DND-41 (cell line): ENCODE data around the gene VPS33A.
A peak's percentile ranks its signal among the peaks of the same experiment; 100 is the strongest.

Experiments used
- ATAC-seq: fragments of 200-7000 bp; cut with Tn5 transposase; 3 replicates; pipeline ENCODE4 v1.9.1; 2021; ENCODE audit warnings: low read depth; ENCODE audit not compliant: insufficient read depth
- DNase-seq: peaks from one replicate; pipeline ENCODE4 v3.0.0-alpha.2; 2020
- H2AFZ ChIP-seq: 2 replicates; pipeline ENCODE4 v1.6.0; 2012; ENCODE audit warnings: low read depth, low read length
- H3K27ac ChIP-seq: 2 replicates; pipeline ENCODE4 v1.5.1; 2012; ENCODE audit warnings: low read length, inconsistent platforms
- H3K27me3 ChIP-seq: fragments of 200-600 bp; sonication (generic); 2 replicates; pipeline ENCODE4 v1.6.0; 2012; ENCODE audit warnings: low read length, mild to moderate bottlenecking, inconsistent platforms; ENCODE audit not compliant: insufficient read depth, poor library complexity
- H3K36me3 ChIP-seq: 2 replicates; pipeline ENCODE4 v1.5.1; 2012; ENCODE audit warnings: low read length, inconsistent platforms; ENCODE audit not compliant: insufficient read depth
- H3K4me1 ChIP-seq: 2 replicates; pipeline ENCODE4 v1.5.1; 2012; ENCODE audit warnings: mild to moderate bottlenecking, low read length; ENCODE audit not compliant: insufficient read depth
- H3K4me2 ChIP-seq: 2 replicates; pipeline ENCODE4 v1.6.0; 2012; ENCODE audit warnings: mild to moderate bottlenecking, moderate library complexity, low read length, inconsistent platforms; ENCODE audit not compliant: insufficient read depth
- H3K4me3 ChIP-seq, 2 experiments: fragments of 200-600 bp in 1 of 2; shearing (Covaris generic) in 1 of 2; 2 replicates each; pipeline ENCODE4 v1.5.1; 2012 to 2016; ENCODE audit warnings: inconsistent platforms in 2 of 2, low read length in 2 of 2, mild to moderate bottlenecking in 2 of 2, low read depth in 1 of 2, moderate library complexity in 1 of 2
- H3K79me2 ChIP-seq: 2 replicates; pipeline ENCODE4 v1.6.0; 2012; ENCODE audit warnings: low read length, inconsistent platforms; ENCODE audit not compliant: insufficient read depth
- H3K9ac ChIP-seq: 2 replicates; pipeline ENCODE4 v1.6.0; 2012; ENCODE audit warnings: low read depth, mild to moderate bottlenecking, inconsistent platforms, low read length, moderate library complexity
- H3K9me3 ChIP-seq: 2 replicates; pipeline ENCODE4 v1.5.1; 2012; ENCODE audit warnings: low read length, moderate library complexity, mild to moderate bottlenecking, inconsistent platforms; ENCODE audit not compliant: insufficient read depth, severe bottlenecking
- H4K20me1 ChIP-seq: 2 replicates; pipeline ENCODE4 v1.6.0; 2012; ENCODE audit warnings: low read length; ENCODE audit not compliant: insufficient read depth
- EZH2 ChIP-seq: IDR thresholded peaks from 3 replicates; pipeline ENCODE4 v1.6.1; 2012; ENCODE audit warnings: borderline replicate concordance, low read depth, mild to moderate bottlenecking, moderate library complexity, low read length, inconsistent platforms; ENCODE audit not compliant: severe bottlenecking
- TF ChIP-seq, protein P1 (sequence below): IDR thresholded peaks from 2 replicates; pipeline ENCODE4 v1.5.1; 2012; ENCODE audit warnings: borderline replicate concordance, low read length, moderate library complexity, mild to moderate bottlenecking; ENCODE audit not compliant: poor library complexity, severe bottlenecking; ENCODE audit errors: extremely low read depth

The VPS33A gene

DNA sequence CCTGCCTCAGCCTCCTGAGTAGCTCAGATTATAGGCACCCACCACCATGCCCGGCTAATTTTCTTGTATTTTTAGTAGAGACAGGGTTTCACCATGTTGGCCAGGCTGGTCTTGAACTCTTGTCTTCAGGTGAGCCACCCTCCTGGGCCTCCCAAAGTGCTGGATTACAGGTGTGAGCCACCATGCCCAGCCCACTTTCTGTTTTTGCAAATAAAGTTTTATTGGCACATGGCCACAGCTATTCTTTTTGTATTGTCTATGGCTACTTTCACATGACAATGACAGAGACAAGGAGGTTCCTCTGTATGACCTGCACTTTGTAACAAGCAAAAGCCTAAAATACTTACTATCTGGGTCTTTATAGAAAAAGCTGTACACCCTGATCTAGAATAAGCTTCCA, 20.7 kb downstream of the VPS33A start:
- Histone ChIP-seq H3K4me2 (no peak overlapping the region), H3K27me3 (no peaks in the 10 kb centered on the region), H3K36me3 (peaks cover 44% of the 10 kb centered on the region), H3K9ac (no peak overlapping the region), H3K79me2 (no peaks in the 10 kb centered on the region), H4K20me1 (no peaks in the 10 kb centered on the region), H3K4me3 (no peak overlapping the region), H3K27ac (no peak overlapping the region), H2AFZ (no peak overlapping the region), H3K9me3 (no peaks in the 10 kb centered on the region), H3K4me1 (no peaks in the 10 kb centered on the region)
- TF ChIP-seq, protein P1, sequence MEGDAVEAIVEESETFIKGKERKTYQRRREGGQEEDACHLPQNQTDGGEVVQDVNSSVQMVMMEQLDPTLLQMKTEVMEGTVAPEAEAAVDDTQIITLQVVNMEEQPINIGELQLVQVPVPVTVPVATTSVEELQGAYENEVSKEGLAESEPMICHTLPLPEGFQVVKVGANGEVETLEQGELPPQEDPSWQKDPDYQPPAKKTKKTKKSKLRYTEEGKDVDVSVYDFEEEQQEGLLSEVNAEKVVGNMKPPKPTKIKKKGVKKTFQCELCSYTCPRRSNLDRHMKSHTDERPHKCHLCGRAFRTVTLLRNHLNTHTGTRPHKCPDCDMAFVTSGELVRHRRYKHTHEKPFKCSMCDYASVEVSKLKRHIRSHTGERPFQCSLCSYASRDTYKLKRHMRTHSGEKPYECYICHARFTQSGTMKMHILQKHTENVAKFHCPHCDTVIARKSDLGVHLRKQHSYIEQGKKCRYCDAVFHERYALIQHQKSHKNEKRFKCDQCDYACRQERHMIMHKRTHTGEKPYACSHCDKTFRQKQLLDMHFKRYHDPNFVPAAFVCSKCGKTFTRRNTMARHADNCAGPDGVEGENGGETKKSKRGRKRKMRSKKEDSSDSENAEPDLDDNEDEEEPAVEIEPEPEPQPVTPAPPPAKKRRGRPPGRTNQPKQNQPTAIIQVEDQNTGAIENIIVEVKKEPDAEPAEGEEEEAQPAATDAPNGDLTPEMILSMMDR: no peak
- TF ChIP-seq EZH2: no peak
- ATAC-seq (no peak), DNase-seq (no peak)

DNA sequence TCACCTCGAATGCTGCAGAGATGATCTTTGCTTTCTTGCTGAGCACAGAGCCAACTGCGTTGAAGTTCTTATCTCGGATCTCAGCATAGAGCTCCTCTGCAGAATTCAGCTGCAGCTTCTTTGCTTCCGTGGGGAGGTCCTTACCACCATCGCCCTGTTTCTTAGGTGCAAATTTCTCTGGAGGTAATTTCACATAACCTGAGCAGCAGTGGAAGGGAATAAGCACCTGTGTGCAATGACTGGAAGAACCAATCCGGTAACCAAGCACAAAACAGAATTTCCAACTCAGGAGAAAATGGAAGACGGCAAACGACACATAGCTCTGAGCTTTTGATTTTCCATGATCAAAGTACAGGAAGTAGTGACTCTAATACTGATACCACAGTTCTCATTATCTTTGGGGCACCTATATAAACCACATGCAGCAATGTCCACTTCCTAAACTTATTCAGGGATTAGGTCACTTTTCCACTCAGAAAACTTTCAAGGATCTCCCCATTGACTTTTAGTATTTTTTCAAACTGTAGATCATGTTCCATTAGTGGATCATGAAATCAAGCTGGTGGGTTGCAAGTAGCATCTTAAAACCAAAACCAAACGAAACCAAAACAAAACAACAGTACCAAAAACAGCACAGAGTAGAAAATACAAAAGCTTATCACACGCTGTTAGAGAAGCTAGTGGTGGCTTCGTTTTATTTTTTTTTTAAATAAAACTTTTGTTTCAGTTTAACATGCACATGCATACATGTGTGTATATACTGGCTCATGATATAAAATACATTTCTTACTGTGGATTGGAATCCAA, 21.5 kb downstream of the VPS33A start:
- Histone ChIP-seq H3K27ac (no peak overlapping the region), H2AFZ (no peak overlapping the region), H3K4me3 (no peak overlapping the region), H3K36me3 (peaks cover 36% of the 10 kb centered on the region), H3K9me3 (no peaks in the 10 kb centered on the region), H3K9ac (no peak overlapping the region), H4K20me1 (no peaks in the 10 kb centered on the region), H3K79me2 (no peaks in the 10 kb centered on the region), H3K27me3 (no peaks in the 10 kb centered on the region), H3K4me1 (no peaks in the 10 kb centered on the region), H3K4me2 (no peak overlapping the region)
- DNase-seq (no peak), ATAC-seq (peak; percentile 58; the same call in 1 of the 3 replicates)
- TF ChIP-seq, protein P1: no peak
- no peak for TF ChIP-seq EZH2

DNA sequence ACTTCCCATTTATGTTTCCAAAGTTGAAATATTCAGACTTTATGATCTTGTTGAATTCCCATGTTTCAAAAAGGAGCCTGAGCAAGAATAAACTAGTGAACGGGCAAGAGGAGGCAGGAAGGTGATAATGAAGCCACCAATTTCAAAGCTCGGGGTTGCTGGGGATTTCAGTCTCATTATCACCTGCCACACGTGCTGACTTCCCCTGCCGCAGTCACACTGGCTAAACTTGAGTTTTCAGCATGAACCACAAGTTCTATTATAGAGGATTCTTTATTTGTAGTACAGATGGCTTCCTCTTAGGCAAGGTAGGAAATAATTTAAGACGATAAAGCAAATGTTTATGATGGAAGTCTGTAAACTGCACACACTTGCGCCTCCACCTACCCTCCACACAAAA, 22.3 kb downstream of the VPS33A start:
- H3K36me3 ChIP-seq: peaks cover 29% of the 10 kb centered on the region
- DNase-seq (no peak), ATAC-seq (no peak)
- TF ChIP-seq, protein P1: no peak
- TF ChIP-seq EZH2: no peak
- no peak overlapping the region for H3K4me2 ChIP-seq
- no peaks in the 10 kb centered on the region for H3K27me3 ChIP-seq
- no peak overlapping the region for H3K4me3 ChIP-seq
- no peak overlapping the region for H3K27ac ChIP-seq
- no peak overlapping the region for H3K9ac ChIP-seq
- no peaks in the 10 kb centered on the region for H3K9me3 ChIP-seq
- no peak overlapping the region for H2AFZ ChIP-seq
- no peaks in the 10 kb centered on the region for H3K79me2 ChIP-seq
- H4K20me1 ChIP-seq: no peaks in the 10 kb centered on the region
- H3K4me1 ChIP-seq: no peaks in the 10 kb centered on the region
